ENCODE measurements around the gene SRPX.

The SRPX gene

DNA sequence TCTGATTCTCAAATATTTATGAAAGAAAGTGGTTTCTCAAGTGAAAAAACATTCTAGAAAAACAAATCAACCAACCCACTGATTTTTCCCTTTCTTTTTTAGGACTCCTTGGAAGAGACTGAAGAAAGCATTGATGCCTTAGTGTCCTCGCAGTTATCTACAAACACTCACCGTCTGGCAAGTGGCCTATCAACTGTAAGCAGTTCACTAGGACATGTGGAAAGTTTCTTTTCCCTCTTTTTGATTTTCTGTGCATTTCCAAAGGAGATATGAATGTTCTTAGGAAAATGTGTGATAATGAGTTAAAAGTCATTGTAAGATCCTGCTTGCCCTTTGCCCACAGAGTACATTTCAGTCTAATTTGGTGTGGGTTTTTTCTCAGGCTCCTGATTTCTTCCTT, 118.4 kb downstream of the SRPX start:
- no peak for DNase-seq (ENCODE audit: extremely low read depth, low read depth)
- no peak for TF ChIP-seq CTCF (IDR thresholded peaks at IDR 0.05; ENCODE audit: low read depth, low read length, missing control alignments)
- no peak overlapping the region for H3K4me3 ChIP-seq (replicated peaks; ENCODE audit: low read depth, low read length)

DNA sequence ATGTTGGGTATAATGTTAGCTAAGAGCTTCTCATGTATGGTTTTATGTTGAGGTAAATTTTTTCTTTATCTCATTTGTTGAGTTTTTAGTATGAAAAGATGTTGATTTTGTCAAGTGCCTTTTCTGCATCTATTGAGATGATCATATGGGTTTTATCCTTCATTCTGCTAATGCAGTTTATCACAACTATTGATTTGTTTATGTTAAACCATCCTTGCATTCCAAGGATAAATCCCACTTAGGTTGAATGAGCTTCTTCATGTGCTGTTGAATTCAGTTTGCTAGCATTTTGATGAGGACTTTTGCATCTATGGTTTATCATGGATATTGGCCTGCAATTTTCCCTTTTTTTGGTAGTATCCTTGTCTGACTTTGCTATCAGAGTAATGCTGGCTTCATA, 121.0 kb downstream of the SRPX start:
- TF ChIP-seq CTCF (IDR thresholded peaks at IDR 0.05; ENCODE audit: low read depth, low read length, missing control alignments): no peak
- H3K4me3 ChIP-seq (replicated peaks; ENCODE audit: low read depth, low read length): no peak overlapping the region
- DNase-seq (ENCODE audit: extremely low read depth, low read depth): no peak

All from HFF-Myc (cell line).